Activated gamma-delta T cell treated with anti-CD3 and anti-CD28 coated beads, Interleukin-2, amount 50 U/mL, for 16 hours (primary cell): ENCODE data around the gene ENO1.

Experiments
- DNase-seq: peaks from one replicate; pipeline ENCODE4 v3.0.0-alpha.2; 2020; ENCODE audit warnings: low read depth

ENO1 gene

DNA sequence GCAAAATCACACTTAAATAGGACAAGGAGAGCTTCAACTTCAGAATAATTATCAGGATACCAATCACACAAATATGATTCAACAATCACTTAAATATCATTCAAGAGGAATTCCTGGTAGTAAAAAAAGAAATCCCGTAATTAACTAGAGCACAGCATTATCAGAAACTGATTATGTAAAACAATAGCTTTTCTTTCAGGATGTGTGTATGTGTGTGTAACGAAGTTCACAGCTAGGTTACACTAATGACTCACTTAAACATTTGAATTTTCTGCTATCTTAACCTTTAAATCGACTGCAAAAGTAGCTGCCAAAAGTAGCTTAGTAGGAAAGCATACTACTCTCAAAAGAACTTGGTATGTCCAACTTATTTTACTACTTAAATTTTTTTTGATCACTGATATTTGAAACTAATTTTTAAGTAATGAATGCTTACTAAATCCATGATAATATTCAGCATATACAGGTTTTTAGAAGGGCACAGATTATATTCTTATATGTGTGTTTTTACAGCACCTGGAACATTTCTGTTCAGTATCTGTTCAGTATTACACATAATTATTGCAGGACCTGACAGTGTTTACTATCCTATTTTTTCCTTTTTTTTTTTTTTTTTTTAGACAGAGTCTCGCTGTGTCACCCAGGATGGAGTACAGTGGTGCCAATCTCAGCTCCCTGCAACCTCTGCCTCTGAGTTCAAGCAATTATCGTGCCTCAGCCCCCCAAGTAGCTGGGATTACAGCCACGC lies 65.3 kb downstream of the ENO1 start:
- DNase-seq = no peak

DNA sequence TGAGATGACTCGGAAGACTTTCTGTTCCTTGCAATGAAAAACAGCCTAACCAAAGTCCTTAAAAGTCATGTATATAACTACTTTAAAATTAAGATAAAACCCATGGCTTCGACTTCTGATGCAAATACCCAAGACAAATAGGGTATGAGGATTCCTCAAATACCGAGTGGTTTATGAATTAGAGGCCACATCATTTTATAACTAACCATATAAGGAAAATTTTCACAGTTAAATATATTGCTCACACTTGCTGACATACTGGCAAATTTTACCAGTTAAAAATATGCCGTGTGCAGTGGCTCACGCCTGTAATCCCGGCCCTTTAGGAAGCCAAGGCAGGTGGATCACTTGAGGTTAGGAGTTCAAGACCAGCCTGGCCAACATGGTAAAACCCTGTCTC lies 66.4 kb downstream of the ENO1 start:
- DNase-seq = no peak
